ENCODE data around the gene RPS15A.
"Not testable (repeated sequence)": the region's sequence is repeated elsewhere in the genome, so short reads cannot be mapped to it uniquely, and the experiment has no call there.

RPS15A gene

GRCh38 chr16:18796377-18796776 lies 6.2 kb upstream of the RPS15A start:
- no peak for DNase-seq

GRCh38 chr16:18792836-18793433 lies 2.8 kb upstream of the RPS15A start:
- DNase-seq: no peak

GRCh38 chr16:18789515-18789849 lies 652 bp downstream of the RPS15A start:
- DNase-seq: no peak

GRCh38 chr16:18788828-18789514 lies 1.2 kb downstream of the RPS15A start:
- DNase-seq: no peak

GRCh38 chr16:18784917-18785623 lies 5.1 kb downstream of the RPS15A start:
- no peak for DNase-seq

- DNase-seq: no peak
Observed at GRCh38 chr16:18783430-18784341, 6.4 kb downstream of the RPS15A start.

- no peak for DNase-seq
Observed at GRCh38 chr16:18782697-18783429, 7.3 kb downstream of the RPS15A start.

DNA sequence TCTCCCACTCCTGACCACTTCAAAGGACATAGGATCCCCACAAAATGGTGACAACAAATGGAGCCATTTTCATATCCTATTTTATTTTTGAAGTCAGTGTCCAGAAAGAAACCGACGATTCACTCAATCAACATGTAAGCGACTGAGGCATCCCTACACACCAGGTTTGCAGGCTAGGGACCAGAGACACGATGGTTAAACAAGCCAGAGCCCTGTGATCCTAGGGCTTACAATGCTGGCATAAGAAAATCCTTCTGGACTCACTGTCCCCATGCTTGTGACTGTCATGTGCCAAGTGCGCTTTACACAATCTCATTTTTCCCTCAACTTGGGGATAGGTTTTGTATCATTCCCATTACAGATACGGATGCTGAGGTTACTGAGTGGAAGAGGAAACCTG lies 8.9 kb downstream of the RPS15A start:
- DNase-seq: not testable (repeated sequence)

- not testable (repeated sequence) for DNase-seq
Observed at GRCh38 chr16:18780460-18781026, 9.6 kb downstream of the RPS15A start.

GRCh38 chr16:18777664-18778063 lies 12.5 kb downstream of the RPS15A start:
- DNase-seq: not testable (repeated sequence)

DNA sequence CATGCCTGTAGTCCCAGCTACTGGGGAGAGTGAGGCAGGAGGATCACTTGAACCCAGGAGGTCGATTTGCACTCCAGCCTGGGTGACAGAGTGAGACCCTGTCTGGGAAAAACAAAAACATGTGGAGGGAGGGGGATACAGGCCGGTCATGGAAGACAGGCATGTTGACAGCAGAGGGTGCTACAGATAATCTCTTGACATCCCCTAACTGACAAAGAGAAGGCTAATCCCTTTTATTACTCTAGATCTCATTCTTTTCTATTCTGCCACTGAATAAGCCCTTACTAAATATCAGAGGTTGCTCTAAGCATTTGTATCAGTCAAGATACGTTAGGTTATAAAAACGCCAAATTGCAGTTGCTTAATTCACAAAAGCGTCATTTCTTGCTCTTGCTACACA lies 13.8 kb downstream of the RPS15A start:
- DNase-seq: not testable (repeated sequence)

DNA sequence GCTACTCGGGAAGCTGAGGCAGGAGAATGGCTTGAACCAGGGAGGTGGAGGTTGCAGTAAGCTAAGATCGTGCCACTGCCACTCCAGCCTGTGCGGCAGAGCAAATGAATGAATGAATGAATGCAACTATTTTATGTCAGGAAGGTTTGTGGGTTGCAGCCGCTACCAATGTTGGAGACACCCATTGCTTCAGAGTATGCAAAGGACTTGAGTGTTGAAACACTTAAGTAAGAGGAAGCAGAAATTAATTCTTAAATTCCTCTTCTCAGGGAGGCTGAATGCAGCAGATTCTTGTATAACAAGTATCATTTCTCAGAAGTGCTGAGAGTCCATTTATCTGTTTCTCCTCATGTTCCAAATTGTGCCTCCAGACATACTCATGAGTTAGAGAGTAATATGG lies 15.5 kb downstream of the RPS15A start:
- DNase-seq: not testable (repeated sequence)

DNA sequence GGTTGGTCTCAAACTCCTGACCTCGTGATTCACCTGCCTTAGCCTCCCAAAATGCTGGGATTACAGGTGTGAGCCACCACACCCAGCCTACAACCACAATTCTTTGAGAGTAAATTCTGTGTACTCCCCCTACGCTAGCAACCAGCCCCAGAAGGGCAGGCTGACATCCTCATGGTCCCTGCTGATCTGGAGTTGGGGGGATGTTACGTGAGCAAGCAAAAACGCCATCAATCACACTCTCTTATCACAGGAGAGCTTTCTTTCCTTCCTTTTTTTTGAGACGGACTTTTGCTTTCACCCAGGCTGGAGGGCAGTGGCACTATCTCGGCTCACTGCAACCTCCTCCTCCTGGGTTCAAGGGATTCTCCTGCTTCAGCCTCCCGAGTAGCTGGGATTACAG lies 18.0 kb downstream of the RPS15A start:
- not testable (repeated sequence) for DNase-seq

DNA sequence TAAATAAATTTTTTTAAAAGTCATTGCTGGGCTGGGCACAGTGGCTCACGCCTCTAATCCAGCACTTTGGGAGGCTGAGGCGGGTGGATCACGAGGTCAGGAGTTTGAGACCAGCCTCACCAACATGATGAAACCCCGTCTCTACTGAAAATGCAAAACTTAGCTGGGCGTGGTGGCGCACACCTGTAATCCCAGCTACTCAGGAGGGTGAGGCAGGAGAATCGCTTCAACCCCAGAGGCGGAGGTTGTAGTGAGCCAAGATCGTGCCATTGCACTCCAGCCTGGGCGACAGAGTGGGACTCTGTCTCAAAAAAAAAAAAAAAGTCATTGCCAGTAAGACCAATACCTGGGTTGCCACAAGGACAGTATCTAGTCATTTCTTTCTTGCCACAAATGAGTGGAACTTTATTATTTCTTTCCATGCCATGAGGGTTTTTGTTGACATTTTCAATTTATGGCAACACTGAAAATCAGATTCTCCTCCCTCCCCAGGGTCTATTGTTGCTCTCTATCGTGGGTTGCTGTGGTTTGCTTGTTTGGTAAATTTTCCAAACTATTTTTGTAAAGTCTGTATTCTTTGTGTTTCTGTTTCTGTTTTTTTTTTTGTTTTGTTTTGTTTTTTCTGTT lies 19.7 kb downstream of the RPS15A start:
- DNase-seq: not testable (repeated sequence)

DNA sequence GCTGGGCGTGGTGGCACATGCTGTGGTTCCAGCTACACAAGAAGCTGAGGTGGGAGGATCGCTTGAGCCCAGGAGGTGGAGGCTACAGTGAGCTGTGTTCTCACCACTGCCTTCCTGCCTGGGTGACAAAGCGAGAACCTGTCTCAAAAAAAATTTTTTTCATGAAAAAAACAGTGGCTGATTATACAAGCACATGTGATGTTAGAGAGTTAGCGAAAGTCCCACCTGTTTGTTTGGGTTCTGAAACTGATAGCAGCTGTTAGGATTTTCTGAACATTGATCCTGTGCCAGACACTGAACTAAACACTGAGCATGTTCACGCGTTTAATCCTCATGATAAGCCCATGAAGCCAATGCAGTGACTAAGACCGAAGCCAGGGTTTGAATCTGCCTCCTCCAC lies 22.9 kb downstream of the RPS15A start:
- not testable (repeated sequence) for DNase-seq

GRCh38 chr16:18762713-18763112 lies 27.4 kb downstream of the RPS15A start:
- not testable (repeated sequence) for DNase-seq

- not testable (repeated sequence) for DNase-seq
Observed at GRCh38 chr16:18759598-18760520, 30.3 kb downstream of the RPS15A start.

DNA sequence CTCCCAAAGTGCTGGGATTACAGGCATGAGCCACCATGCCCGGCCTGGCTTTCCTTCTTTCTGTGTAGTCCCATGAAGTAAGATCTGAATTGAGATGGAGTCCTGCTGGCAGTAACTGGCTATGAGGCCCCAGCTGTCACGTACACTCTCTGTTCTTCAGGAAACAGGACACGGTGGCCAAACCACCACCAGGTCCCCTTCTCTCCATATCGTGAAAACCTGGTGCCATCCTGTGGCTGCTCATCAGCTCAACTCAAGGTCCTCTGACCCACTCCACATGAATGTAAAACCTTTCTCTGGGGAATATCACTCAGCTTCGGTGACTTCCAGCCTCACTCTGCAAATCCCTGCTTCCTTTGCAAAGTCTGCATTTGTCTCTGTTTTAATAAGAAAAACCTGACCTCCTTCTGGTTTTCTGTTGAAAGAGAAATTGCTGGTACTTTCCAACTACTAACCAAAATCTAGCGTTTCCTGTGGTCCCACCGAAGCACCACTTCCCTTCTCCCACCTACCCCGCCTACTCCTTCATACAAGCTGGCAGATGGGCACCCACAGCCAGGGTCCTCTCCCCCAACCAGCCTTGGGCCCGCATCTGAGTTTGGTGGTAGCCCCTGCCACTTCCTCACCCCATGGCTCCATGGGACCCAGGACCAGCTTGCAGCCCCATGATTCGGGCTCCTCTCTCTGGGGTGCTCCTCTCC lies 32.0 kb downstream of the RPS15A start:
- DNase-seq: not testable (repeated sequence)

- DNase-seq: not testable (repeated sequence)
Observed at GRCh38 chr16:18756639-18757038, 33.5 kb downstream of the RPS15A start.

GRCh38 chr16:18742870-18743269 lies 47.3 kb downstream of the RPS15A start:
- not testable (repeated sequence) for DNase-seq
